Mucosa of descending colon (tissue), 3 donors: Measurements from ENCODE around the gene CPB2. TPM values are rescaled to one million over a fixed set of nuclear protein-coding genes. Genes with fewer than 3 reads are reported as not detected.

Experiments used
- ATAC-seq: fragments of 200-7000 bp; cut with Tn5 transposase; one replicate; pipeline ENCODE4 v1.9.1; 2020; ENCODE audit warnings: mild to moderate bottlenecking, moderate library complexity
- DNase-seq, 3 donors: peaks; one replicate each; pipeline ENCODE4 v3.0.0-alpha.2; 2020
- H3K36me3 ChIP-seq: fragments of 200-600 bp; one replicate; pipeline ENCODE4 v1.8.0; 2021; ENCODE audit warnings: low read depth, mild to moderate bottlenecking
- H3K4me1 ChIP-seq: fragments of 200-600 bp; one replicate; pipeline ENCODE4 v1.8.0; 2021; ENCODE audit warnings: low read depth, mild to moderate bottlenecking
- H3K4me3 ChIP-seq: fragments of 200-600 bp; one replicate; pipeline ENCODE4 v1.8.0; 2021; ENCODE audit warnings: mild to moderate bottlenecking
- H3K9me3 ChIP-seq: fragments of 200-600 bp; one replicate; pipeline ENCODE4 v1.8.0; 2021; ENCODE audit warnings: mild to moderate bottlenecking
- intact Hi-C, 2 donors: fragments of 100-400 bp; cut with DNase I in 1 of 2; cut with micrococcal nuclease in 1 of 2; formaldehyde crosslinking; loops; one replicate each; pipeline versions ENCODE4 v1.11.0 to v1.11.1; 2022; cut with DNase I, micrococcal nuclease
- long read RNA-seq, 2 donors: library from polyadenylated mRNA; unstranded; transcript quantifications; one replicate each; pipeline ENCODE4 v2.0.0, GENCODE V29; 2019 to 2021
- total RNA-seq, 3 donors: library from RNA; stranded (reverse); fragmentation: NEBNext Ultra II Directional in 2 of 3; extraction: Animal tissue kit (Norgen Biotek cat#: 25700) in 2 of 3; gene quantifications; one replicate each; pipeline versions ENCODE4 v1.2.1 to v1.2.4, GENCODE V29; 2021 to 2023
- TF ChIP-seq, protein P1 (sequence below): fragments of 200-600 bp; IDR thresholded peaks from one replicate; pipeline ENCODE4 v1.8.0; 2022; ENCODE audit warnings: antibody characterized with exemption, mild to moderate bottlenecking
- donor health status: DM: no; HTN: no; CAD: no; lungs with moderate emphysema.
- donor health status: DM: no; HTN: no; CAD: no.
- donor health status: DM: no; HTN: yes; CAD: no.

Gene CPB2, protein sequence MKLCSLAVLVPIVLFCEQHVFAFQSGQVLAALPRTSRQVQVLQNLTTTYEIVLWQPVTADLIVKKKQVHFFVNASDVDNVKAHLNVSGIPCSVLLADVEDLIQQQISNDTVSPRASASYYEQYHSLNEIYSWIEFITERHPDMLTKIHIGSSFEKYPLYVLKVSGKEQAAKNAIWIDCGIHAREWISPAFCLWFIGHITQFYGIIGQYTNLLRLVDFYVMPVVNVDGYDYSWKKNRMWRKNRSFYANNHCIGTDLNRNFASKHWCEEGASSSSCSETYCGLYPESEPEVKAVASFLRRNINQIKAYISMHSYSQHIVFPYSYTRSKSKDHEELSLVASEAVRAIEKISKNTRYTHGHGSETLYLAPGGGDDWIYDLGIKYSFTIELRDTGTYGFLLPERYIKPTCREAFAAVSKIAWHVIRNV
- not detected for total RNA-seq
- long read RNA-seq, donor 1 = 0 reads
- long read RNA-seq, donor 2 = 0 reads

GRCh38 chr13:46104868-46105267 lies at the start of gene CPB2:
TSS of gene CPB2 (minus strand) at chr13:46105033. CDS start at chr13:46105009, 24 bp downstream.
- Histone ChIP-seq H3K36me3 (no peaks in the 10 kb centered on the region), H3K9me3 (no peaks in the 10 kb centered on the region), H3K4me1 (no peaks in the 10 kb centered on the region), H3K4me3 (no peak within 1 kb of the TSS)
- no peak for DNase-seq
- TF ChIP-seq, protein P1, sequence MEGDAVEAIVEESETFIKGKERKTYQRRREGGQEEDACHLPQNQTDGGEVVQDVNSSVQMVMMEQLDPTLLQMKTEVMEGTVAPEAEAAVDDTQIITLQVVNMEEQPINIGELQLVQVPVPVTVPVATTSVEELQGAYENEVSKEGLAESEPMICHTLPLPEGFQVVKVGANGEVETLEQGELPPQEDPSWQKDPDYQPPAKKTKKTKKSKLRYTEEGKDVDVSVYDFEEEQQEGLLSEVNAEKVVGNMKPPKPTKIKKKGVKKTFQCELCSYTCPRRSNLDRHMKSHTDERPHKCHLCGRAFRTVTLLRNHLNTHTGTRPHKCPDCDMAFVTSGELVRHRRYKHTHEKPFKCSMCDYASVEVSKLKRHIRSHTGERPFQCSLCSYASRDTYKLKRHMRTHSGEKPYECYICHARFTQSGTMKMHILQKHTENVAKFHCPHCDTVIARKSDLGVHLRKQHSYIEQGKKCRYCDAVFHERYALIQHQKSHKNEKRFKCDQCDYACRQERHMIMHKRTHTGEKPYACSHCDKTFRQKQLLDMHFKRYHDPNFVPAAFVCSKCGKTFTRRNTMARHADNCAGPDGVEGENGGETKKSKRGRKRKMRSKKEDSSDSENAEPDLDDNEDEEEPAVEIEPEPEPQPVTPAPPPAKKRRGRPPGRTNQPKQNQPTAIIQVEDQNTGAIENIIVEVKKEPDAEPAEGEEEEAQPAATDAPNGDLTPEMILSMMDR = no peak
- intact Hi-C loops = no loop called here
- no peak for ATAC-seq

- ATAC-seq = no peak
- DNase-seq = no peak
- Histone ChIP-seq H3K9me3 (no peaks in the 10 kb centered on the region), H3K4me3 (no peak overlapping the region), H3K36me3 (no peaks in the 10 kb centered on the region), H3K4me1 (no peaks in the 10 kb centered on the region)
- TF ChIP-seq, protein P1 = no peak
- intact Hi-C loops = no loop called here
Observed at GRCh38 chr13:46154136-46154801, 49.4 kb upstream of the CPB2 start.

DNA sequence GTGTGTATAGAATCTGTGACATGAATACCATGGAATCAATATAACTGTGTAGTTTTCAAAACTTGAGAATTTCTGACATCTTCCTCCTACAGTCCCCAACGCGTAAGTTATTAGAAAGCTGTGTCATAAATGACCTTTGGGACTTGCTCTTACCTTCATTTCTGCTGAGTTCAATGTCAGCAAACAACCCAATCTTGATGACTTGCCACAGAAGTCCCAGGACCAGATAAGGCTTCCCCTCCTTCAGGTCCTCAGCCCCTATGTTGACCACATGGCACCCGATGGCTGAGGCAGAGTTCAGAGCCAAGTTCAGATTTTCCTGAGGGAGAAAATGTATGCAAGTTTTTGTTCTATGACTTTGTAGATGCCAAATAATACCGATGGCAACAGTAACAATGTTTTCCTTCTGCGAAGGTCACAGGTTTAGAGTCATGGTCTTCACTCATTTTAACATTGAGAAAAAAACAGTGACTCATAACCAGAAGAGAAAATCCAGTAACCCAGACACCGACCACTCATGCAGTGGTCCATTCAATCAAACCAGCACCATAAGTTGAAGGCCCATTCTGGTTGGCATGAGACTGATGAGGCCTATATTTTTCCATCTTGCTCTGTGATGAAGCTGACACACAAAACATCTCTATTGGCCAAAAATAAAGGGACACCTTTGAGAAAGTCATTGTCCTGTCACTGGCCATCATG lies 47.9 kb upstream of the CPB2 start:
- DNase-seq = no peak
- intact Hi-C loops = no loop called here
- H3K9me3 ChIP-seq = no peaks in the 10 kb centered on the region
- no peaks in the 10 kb centered on the region for H3K4me1 ChIP-seq
- ATAC-seq = no peak
- TF ChIP-seq, protein P1 = no peak
- H3K4me3 ChIP-seq = no peak overlapping the region
- no peaks in the 10 kb centered on the region for H3K36me3 ChIP-seq

- intact Hi-C loops = no loop called here
- Histone ChIP-seq H3K4me3 (no peak overlapping the region), H3K9me3 (no peaks in the 10 kb centered on the region), H3K4me1 (no peaks in the 10 kb centered on the region), H3K36me3 (no peaks in the 10 kb centered on the region)
- TF ChIP-seq, protein P1 = no peak
- no peak for DNase-seq
- no peak for ATAC-seq
Observed at GRCh38 chr13:46150134-46150693, 45.4 kb upstream of the CPB2 start.

DNA sequence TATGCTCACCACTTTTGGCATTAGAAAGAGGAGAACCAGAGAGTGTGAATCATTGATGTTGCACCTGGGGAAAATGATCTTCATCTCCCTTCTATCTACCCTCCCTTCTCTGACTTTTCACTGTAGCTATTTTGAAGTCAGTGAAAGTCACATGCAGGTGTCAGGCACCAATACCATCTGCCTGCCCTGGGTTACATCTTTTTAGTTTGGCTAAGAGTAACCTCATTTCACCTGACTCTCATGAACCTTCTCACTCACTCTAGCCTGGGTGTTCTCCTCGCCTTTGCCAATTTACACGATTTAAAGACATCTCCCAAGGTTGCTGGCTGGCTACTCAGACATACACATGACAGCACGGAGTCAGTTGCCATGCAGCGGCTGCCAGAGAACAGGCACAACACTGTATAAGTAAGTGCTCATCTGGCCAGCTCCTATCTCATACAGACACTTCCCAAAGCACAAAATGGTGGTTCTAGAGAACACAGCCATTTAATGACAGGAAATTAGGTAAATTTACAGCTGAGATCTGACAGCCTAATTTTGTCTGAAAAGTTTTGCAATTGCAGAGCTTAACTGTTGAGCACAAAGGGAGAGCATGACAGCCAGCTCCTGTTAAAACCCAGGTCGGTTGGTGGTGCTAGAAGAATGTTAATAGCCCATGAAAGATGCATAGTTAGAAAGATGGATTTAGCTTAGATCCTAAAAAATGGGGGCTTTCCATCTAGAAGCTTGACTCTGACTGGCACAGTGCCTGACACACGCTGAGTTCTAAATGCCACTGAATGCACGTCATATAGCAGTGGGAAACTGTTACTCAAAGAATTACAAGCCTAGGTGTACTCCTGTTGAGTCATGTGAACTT lies 44.7 kb upstream of the CPB2 start:
- Histone ChIP-seq H3K4me3 (no peak overlapping the region), H3K4me1 (no peaks in the 10 kb centered on the region), H3K9me3 (no peaks in the 10 kb centered on the region), H3K36me3 (no peaks in the 10 kb centered on the region)
- TF ChIP-seq, protein P1 = no peak
- intact Hi-C loops = no loop called here
- DNase-seq (no peak), ATAC-seq (no peak)
